ENCODE measurements around the gene CALML5.

The CALML5 gene, protein sequence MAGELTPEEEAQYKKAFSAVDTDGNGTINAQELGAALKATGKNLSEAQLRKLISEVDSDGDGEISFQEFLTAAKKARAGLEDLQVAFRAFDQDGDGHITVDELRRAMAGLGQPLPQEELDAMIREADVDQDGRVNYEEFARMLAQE

DNA sequence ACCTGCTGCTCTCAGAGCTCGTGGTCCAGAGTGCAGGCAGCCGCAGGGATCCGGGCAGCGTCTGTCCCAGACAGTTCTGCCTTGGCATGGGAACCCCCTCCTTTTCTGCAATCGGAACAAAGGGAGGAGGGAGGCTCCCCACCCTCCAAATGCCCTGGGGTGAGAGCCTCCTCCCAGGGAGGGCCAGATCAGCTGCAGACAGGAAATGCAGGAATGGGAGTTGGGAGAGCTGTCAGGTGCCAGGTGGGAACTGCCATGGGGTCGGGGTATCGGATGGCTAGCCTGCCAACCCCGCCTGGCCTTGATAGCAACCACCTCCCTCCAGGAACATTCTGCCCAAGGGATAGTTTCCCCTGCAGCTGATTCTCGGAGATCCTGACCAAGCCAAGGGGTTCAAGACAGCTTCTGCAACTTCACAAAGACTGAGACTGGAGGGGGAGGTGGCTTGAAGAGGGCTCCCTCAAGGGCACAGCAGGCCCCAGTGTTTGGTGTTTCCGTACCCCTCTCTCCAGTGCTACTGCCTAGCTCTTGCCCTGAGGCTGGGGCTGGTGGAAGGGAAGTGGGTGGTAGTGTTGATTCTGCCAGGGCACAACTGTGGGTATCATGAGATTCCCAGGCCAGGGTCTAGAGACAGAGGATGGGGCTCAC is at the start of gene CALML5:
TSS of gene CALML5 (minus strand) at position 78 of the 648 bp plus-strand sequence. CDS start 132 bp downstream, outside the sequence.
- DNase-seq = no peak

DNA sequence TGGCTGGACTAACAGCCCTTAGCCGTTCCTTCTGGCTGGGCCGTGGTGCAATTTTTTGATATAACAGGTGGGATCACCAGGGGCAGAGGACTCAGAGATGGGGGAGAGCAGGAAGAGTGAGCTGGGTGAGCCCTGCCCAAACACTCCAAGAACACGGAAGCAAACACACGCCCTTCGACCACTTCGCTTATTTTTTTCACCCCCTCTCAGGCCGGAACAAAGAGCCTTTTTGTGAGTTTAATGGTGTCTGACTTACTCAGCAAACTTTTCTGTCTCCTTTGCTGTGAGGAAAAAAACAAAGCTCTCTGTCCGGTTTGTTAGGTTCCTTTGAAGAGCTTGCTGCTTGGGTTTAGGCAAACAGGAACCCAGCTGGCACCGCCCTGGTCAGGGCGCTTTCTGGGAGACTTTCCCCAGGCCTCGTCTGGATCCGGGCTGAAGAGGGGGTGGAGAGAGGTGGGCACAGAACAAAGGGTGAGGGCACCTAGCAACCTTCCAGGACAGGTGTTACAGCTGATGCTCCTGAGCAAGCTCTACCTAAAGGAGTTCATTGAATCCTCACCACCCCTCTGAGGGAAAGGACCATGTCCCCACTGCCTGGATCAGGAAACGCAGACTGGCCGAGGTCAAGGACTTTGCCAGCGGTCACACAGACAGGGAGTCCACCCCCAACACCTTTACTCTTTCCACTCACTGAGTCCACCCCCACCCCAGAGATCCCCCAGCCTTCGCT is 48.7 kb upstream of the CALML5 start:
- DNase-seq = no peak

DNA sequence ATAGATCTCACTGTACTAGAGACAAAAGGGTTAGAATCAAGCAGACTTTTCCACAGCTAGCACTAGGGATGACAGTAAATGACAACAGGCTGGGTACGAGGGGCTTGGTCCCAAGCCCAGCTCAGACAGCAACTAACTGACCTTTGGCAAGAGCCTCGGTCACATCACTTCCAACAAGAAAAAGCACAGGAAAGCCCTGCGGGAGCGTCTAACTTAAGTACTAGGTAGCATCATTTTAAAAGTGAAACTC is 48.2 kb upstream of the CALML5 start:
- DNase-seq = no peak

DNA sequence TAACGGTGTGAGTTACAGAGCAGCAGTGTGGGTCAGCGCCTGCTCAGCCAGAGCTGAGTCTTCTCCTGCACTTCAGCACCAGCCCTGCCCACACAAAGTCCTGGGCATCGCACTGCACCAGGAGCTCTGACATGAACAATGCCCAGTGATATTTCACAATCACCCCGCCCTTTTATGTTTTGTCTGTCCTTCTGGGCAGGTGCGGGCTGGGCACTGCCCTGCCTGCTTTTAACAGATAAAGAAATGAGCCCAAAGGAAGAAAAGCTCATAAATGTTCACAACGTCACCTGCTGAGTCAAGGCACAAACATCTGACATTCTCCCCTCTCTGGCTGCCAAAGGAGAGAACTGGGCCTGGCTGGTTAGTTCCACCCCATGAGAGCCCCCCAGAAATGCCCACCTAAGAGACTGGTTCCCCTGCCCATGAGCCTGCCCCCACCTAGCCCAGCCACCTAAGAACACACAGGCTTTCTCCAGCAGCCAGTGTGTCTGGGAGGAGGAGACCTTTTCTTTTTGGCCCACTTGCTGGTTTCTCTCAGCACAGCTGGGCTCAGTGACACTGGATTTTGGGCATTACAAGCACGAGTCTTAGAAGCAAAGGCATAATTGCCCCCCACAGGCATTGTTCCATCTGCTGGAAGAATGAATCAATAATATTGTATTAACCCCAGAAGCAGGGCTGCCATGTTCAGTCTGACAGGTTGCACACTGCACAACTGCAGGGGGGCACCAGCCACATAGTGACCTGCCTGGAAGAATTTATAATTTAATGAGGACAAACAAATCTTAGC is 47.7 kb upstream of the CALML5 start:
- DNase-seq = no peak

DNA sequence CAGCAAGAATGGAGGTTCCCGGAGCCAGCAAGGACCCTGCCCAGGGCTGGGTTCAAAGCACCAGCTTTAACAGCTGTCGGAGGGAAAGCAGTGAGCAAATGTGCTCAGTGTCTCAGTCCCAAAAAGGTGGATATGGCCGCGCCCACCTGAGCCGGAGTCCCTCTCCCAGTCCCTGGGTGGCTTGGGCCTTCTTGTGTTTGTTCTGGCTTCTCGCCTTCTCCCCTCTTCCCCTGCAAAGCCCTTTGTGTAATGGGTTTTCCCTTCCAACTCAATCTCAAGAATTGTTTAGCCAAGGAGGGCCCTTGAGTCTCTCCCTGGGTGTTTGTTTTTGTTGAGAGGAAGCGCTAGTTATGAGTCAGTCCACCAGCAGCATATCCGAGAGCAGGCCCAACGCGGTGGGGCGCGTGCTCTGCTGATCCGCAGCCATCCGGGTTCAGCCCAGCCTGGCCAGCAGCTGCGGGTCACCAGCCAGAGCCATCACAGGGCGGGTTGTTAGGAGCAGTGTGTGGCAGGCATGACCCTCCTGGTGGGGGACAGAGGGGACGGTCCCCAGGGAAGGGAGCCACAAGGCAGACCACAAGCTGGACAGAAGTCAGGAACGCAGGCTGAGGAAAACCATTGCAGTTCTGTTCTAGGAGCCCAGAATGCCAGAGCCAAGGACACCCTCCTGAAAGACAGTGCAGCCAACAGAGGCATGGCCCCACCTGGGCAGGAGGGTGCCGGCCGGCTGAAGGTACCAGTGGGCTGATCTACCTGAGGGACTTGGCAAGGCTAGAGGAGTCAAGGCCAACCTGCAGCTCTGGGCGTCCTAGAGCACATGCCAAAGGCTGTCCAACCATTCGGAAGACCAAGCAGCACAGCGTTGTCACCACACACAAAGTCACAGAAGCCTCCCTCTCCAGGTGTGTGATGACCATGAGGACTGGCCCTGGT is 46.7 kb upstream of the CALML5 start:
- DNase-seq = no peak

DNA sequence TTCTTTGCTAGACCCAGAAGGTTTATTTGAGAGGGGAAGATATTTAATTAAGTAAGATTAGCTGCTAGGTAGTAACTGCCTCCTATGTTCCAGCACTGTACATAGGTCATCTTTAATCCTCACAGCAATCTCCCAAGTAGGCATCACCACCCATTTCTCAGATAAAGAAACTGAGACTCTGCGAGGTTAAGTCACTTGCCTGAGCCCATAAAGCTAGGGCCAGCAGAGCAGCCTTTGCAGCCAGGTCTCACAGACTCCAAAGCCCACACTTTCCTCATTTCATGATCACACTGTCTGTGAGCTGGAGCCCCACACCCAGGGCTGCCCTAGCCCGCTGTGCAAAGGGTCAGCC is 46.0 kb upstream of the CALML5 start:
- no peak for DNase-seq

DNA sequence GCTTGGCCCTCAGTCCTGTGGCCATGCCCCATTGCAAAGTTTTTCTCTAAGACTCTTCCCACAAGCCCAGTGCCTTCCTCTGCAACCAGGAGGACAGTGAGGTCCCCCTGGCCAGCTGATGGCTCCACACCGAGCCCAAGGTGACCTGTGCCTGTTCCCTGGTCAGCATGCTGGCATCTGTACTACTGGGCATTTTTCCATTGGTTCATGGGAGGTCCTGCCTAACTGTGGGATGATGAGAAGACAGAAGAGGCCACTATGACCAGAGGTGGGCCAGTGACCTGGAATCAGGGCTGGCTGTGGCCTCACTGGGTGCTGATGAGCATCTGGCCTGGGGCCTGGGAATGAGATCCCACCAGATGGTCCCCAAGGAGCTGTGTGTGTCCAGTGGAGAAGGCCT is 45.6 kb upstream of the CALML5 start:
- no peak for DNase-seq

DNA sequence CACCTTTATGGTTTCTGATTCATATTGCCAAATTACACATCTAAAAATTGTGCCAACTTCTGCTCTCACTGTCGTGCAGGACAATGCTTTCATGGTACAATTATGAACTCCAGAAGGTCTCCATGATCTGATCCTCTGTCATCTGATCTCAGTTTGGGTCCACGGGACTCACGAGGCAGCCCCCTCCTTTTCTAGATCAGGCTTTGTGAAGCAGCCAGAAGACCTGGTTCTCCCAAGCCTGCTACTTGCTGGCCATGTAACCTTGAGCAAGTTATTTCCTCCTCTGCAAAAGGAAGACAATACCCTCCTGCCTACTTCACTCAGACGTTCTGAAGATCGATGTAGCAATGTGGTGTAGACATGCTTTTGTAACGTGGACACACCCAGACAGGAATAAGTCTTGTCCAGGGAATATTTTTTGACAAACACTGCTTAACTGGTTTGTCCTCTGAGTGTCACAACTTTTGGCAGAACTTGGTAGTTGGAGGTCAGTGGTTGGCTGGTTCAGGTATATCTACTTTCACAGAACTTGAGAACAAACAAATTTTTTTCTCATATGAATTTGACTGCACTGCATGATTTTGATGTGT is 44.9 kb upstream of the CALML5 start:
- DNase-seq = no peak

DNA sequence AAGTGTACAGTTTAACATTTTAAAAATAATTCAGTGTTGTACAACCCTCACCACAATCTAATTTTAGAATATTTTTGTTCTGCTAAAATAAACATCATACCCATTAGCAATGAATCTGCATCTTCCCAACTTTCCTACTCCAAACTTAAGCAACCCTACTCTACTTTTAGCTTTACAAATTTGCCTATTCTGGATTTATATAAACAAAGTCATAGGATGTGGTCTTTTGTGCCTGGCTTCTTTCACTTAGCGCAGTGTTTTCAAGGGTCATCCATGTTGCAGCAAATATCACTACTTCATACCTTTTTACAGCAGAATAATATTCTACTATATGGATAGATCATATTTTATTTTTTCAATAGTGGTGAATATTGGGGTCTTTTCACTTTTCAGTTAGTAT is 44.3 kb upstream of the CALML5 start:
- no peak for DNase-seq

DNA sequence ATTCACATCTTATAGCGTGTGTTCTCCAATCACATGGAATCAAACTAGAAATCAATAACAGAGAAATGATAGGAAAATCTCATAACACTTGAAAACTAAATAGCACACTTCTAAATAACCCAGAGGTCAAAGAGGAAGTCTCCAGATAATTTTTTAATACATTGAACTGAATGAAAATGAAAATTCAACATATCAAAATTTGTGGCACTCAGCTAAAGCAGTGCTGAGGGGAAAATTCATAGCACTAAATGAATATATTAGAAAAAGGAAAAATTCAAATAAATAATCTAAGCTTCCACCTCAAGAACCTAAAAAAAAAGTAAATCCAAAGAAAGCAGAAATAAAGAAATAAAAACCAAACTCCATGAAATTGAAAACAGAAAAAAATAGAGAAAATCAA is 42.7 kb upstream of the CALML5 start:
- DNase-seq = no peak

DNA sequence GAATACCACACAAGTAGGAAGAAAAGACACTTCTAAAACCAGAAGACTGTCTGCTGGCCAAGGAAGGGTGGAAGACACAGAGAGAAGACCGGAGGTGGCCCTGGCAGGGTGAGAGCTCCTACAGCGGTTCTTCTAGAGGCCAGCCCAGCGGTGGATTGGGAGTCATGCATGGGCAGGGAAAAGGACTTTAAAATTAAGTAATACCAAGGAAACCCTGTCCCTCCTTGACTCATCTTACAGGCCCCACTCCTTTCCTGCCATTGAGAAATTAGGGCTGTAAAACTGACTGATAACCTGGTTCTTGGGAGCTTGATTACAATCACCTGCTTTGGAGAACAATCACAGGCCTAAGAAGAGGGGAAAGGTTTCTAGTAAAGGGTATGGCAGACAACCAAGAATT is 41.5 kb upstream of the CALML5 start:
- no peak for DNase-seq

DNA sequence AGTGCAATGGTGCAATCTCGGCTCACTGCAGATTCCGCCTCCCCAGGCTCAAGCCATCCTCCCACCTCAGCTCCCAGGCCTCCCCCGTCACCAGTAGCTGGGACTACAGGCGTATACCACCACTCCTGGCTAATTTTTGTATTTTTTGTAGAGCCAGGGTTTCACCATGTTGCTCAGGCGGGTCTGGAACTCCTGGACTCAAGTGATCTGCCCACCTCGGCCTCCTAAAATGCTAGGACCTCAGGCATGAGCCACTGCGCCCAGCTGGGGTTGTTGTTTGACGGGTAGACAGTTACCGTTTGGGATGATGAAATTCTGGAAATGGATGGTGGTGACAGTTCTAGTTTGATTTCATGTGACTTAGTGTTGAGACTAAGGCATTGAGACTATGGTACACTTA is 40.7 kb upstream of the CALML5 start:
- DNase-seq = no peak

DNA sequence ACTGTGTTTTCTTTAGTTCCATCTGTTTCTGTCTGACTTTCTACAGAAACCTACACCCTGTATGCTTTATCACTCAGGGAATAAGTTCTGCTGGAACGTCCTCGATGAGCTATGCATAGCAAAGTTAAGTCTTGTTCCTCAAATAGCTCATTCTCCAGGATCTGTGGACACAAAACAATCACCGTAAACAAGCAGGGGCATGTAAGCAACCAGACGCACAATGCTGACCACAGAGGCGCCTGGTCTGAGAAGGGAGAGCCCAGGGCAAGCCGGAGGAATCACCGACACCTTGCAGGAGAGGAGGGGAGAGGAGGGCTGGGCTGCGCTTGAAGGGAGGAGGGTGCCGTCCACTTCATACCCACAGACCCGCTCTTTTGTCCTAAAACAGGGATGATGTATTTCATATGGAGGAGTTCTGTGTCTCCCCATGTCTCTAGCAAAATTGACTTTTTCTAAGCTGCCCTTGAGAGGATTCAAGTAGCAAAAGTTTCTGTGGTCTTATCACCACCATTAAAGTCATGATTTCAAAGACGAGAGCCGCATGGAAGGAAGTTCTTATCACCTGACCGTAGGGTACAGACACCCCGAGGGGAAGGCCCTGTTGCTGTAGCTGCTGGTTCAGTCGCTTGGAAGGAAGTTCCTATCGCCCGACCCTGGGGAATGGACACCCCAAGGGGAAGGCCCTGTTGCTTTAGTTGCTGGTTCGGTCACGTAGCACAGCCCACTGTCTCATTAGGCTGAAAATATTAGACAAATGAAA is 39.7 kb upstream of the CALML5 start:
- no peak for DNase-seq

DNA sequence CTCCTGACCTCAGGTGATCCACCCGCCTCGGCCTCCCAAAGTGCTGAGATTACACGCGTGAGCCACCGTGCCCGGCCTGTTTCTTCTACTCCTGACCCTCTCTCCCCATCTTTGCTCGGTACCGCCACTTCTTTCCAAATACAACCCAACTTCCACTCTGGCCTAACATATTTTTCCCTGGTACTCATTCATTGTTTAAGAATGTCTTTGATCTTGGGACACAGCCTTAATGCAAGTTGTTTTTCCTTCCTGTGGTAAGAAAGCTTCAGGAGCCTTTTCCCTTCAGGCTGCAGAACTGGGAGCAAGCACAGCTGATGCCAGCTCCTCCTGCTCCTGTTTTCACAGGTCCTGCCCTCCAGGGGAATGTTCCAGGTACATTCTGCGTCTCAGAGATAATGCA is 39.1 kb upstream of the CALML5 start:
- no peak for DNase-seq

DNA sequence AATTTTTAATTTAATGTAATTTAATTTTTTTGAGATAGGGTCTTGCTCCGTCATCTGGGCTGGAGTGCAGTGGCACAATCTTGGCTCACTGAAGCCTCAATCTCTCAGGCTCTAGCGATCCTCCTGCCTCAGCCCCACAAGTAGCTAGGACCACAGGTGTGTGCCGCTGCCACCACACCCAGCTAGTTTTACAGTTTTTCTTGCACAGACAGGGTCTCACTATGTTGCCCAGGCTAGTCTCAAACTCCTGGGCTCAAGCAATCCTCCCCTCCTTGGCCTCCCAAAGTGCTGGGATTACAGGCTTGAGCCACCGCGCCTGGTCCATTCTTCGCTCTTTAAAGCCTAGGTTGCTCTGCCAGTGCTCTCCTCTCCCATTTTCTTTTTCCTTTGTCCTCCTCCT is 38.3 kb upstream of the CALML5 start:
- no peak for DNase-seq

DNA sequence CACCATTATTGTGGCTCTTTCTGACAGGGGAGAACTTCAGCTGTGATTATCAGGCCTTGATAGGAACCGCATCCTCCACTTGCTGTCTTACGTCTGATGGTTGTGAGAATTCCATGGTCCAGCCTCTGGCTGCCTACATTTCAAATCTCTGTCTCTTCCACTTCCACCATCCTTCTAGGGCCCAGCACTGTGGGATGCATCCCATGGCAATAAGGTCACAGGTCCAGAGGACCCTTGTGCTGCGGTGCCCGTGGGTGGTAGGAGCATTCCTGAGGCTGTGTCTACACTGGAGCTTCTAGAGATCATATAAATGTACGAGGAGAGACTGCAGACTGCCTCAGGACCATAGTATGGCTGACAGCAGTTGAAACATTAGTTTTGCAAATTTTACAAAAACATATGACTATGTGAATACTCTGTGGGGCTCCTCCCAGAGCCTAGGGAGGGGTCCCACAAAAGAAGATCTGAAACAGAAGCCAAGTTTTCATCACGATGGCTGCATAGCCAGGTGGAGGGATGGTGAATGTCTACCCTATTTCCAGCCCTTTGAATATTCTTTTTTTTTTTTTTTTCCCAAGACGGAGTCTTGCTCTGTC is 37.2 kb upstream of the CALML5 start:
- no peak for DNase-seq

DNA sequence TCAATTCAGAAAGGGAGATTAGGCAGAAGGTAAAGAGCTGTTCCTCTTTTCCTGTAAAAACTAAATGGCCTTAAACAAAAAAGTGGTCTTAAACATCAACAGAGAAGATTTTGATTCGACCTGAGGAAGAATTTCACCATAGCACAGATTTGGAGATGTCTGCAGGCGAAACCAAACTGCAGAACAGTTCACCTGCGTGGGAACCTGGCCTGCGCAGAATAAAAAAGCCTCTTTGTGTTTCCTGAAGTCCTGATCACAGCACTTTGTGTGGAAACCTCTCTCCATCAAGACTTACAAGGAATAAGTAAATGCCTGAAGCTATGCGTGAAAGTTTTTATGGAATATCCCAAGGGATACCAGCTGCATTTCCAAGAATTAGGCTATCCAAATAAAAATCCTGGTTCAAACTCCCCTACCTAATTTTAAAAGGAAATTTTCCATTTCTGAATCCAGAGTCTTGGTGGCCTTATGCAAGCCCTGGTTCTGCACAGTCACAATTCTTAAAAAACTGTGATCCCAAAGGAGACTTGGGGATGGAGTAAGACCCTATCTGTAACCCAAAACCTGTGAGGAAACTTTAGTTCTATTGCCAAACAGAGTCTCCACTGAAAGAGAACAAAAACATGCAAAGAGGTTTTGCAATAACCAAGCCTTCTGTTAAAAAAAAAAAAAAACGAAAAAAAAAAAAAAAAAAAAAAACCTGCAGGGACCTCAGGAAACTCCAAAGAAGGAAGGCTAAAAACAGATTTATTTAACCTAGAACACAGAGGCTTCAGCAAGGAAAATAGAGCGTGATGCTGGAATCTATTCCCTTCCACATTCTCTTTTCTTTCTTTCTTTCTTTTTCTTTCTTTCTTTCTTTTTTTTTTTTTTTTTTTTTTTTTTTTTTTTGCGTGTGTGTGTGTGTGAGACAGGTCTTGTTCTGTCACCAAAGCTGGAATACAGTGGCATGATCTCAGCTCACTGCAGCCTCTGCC is 35.8 kb upstream of the CALML5 start:
- DNase-seq = no peak

DNA sequence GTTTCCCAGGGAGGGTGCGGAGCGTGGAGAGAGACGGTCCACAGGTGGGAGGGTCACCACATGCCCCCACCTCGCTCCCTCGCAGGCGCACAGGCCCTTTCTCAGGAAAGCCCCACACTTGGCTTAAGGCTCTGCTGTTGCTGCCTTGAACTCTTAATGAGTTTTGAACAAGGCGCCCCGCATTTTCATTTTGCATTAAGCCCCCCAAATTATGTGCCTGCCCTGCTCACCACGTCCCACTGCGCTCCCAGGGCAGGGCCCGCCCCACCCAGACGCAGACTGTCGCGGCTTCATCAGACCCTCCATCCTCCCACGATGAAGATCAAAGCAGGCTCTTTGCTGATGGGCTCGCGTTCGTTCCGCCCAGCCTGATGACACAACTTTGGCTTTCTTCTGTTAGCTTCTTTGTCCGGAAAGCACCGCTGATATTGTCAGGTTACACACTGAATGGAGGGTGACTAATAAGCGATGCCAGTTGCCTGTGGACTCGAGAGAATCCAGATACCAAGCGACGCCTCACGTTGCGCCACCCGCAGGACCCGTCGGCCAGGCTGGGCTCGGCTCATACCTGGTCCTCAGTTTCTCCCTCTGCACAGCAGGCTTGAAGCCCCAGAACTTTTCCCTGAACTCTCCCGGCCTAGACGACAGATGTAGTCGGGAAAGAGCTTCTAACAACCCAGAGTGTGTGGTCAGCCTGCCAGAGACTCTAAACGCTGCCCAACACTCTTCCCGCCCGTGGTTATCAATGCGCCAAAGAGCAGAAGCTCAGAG is 34.9 kb upstream of the CALML5 start:
- DNase-seq = no peak

DNA sequence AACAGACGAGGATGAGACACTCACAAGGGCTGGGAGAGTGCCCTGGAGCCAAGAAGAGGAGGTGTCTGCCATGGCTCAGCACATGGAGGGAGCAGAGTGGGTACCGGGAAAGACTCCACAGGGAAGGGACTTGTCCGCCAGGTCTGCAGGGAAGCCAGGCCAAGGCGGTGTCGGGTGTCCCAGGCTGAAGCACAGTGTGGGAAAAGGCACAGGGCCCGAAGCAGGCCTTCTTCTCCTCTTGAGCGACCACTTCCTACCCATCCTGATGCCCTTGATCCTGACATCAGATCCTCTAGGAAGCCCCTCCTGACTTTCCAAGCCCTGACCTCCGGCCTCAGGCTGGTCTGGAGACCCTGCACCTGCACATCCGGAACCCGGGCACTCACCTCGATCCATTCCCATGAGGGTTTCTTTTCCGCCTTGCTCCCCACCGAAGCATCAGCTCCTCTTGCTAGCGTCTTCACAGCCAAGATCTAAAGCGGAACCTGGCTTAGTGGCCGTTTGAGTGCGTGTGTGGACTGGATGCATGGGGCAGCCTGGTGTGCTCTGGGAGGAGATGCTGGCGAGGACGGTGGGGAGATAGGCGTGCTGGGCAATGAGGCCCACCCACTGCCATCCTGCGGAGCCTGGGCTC is 33.8 kb upstream of the CALML5 start:
- no peak for DNase-seq
